ENCODE data around the gene TAF6.

Gene TAF6

DNA sequence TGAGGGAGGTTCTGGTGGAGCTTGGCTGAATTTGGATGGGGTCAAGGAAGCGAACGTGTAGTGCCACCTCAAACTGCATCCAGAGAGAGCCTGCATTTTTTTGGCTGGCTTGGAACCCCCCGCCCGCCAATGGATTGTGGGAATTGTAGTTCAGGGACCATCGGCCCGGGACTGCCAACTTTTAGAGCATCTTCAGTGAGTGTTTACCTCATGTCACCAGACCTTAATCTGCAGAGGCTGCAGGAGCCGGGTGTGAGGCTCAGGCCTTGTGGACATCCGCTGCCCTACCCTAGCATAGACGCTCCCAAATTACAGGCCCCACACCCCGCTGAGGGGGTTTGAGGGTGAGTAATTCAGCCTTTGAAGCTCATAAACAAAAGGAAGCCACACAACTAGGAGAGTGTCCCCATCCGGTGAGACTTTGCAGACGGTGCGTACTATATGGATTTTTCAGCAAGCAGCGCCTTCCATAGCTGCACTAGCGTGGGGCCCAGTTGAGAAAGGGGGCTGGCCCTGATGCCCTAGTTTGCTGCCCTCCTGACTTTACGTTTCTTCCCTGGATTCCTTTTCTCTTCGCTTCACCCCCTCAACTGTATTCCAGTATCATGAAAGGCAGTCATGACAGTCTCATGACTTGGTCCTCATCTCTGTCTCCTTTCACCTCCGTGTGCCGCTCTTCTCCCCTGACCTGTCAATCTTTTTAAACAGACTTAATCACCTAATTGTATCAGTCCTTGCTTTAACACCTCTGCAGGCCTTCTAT, 993 bp upstream of the TAF6 start:
- no peak for DNase-seq

DNA sequence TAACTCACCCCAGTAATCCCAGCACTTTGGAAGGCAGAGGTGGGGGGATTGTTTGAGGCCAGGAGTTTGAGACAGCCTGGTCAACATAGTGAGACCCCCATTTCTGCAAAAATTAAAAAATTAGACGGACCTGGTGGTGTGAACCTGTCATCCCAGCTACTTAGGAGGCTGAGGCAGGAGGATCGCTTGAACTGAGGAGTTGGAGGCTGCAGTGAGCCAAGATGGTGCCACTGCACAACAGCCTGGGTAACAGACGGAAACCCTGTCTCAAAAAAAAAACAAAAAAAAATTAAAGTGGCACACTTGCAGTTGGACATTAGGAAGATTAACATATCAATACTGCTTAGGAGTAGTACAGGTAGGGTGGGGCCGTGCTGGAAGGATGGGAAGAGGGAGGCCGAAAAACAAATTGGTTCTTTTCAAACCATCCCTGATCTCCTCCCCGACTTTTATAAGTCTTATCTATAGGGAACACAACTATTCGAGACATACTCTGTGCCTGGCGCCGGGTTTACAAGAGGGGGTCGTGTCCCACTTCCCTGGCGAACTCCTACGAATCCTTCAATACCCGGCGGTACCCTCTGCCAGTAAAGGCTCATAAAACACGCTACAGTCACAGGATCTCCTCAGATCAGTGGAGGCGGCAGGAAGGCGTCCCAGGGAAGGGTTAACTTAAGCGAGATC, 628 bp downstream of the TAF6 start:
- DNase-seq = no peak

DNA sequence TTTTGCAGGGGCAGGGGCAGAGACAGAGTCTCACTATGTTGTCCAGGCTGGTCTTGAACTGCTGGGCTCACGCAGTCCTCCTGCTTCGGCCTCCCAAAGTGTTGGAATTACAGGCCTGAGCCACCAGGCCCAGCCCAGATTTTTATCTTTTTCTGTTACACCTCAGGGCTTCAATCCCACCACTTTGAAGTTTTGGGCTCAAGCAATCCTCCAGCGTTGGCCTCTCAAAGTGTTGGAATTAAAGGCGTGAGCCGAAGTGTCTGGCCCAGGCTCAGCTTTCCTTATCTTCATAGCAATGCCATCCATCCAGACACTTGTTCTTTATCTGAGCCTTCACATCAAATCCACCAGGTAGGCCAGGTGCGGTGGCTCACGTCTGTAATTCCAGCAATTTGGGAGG, 4.1 kb downstream of the TAF6 start:
- no peak for DNase-seq

DNA sequence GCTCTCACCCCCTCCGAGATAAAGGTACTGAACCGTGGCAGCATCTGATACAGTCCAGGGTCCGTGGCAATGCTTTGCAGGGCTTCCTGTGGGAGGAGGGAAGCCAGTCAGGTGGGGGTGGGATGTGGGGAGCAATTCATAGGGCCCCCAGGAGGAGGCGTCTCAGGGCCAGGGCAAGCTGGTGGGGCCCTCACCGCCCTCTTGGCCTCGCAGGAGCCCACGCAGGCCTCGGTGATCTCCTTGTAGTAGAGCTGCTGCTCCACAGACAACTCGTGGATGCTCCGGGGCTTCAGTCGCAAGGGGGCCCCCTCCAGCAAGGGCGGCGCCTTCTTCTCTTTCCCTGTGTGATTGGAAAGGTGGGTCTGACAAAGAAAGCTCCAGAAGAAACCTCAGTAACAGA, 7.2 kb downstream of the TAF6 start:
- DNase-seq = no peak

DNA sequence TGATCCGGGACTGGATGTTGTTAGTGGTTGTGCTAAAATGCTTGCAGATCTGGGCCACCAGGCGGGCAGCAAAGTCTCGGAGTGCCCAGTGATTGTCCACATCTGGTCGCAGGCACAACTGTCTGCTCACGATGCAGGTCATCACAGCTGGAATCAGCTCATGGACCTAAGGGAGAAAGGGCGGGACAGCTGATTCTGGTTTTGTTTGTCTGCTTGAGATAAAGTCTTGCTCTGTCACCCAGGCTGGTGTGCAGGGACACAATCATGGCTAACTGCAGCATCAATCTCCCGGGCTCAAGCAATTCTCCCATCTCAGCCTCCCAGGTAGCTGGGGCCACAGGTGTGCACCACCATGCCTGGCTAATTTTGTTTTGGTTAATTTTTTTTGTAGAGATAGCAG, 8.0 kb downstream of the TAF6 start:
- no peak for DNase-seq

DNA sequence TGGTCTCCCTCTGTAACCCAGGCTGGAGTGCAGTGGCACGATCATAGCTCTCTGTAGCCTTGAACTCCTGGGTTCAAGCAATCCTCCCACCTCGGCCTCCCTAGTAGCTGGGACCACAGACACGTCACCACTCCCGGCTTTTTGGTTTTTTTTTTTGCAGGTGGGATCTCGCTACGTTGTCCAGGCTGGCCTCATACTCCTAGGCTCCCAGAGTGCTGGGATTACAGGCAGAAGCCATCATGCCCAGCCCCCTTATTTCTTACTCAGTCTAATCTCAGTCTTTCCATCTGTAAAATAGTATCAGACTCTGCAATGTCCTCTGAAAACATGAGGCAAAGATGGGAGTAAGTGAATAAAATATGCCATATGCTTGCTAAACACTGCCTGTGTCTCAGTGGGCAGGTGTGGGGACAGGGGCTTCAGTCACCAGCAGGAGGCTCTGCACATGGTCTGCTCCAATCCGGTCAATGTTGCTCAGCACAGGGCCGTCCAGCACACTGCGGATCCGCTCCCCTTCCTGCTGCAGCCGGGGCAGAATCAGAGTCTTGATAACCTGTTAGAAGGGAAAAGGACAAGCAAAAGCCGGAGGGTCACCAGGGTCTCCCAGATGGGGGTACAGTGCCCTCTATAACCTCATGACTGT, 9.5 kb downstream of the TAF6 start:
- no peak for DNase-seq

DNA sequence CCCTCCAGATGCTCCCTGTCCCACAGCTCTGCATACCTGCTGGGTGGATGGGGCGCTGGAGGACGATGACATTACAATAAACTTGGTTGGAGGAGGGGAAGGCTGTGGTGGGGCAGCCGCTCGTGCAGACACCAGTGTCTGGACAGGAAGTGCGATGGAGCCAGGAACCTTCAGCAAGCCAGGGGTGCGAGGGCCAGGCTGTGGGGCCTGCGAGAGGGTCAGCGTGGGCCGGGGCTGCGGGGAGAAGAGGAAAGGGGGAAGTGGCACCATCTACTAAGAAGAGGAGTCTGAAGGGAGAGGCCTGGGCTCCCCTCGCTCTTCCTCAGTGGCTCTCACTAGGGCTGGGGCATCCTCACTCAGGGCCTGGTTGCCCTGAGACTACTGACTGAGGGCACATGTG, 11.3 kb downstream of the TAF6 start:
- no peak for DNase-seq

DNA sequence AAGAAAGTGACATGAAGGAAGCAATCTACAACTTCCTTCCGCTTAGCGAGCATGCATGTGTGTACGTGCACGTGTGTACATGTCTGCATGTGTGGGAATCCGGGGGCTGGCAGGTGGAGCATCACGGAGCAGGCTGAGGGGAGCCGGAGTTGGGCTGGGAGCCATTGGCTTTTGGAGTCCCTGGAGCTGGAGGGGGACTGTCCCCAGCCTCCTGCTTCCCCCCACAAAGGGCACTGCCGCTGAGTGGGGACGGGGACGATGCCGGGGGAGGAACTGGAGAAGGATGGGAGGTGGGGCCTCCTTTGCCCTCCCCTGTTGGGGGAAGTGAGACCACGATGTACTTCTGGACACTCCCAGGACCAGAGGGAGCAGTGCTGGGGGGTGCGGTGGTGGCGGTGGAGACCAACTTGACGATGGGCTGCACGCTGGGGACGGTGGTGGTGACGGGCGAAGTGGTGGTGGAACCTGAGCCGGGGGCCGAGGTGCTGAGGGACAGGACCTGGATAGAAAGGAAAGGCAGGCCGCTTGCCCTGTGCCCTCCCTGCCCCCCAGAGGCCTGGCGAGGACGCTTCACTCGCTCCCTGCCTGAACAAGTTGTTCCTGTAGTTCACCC, 11.9 kb downstream of the TAF6 start:
- no peak for DNase-seq

DNA sequence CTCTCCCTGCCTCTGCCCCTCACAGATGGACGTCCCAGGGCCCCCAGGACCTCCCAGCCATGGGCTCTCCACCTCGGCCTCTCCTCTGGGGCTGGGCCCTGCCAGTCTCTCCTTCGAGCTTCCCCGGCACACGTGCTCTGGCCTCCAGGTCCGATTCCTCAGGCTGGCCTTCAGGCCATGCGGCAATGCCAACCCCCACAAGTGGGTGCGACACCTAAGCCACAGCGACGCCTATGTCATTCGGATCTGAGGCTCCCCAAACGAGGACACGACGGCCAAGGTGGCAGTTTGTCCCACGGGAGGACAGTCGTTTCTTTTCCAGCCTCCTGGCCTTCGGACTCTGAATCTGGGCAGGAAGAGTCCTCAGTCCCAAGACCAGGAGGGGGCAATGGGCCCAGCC, 12.5 kb downstream of the TAF6 start:
- DNase-seq = no peak

DNA sequence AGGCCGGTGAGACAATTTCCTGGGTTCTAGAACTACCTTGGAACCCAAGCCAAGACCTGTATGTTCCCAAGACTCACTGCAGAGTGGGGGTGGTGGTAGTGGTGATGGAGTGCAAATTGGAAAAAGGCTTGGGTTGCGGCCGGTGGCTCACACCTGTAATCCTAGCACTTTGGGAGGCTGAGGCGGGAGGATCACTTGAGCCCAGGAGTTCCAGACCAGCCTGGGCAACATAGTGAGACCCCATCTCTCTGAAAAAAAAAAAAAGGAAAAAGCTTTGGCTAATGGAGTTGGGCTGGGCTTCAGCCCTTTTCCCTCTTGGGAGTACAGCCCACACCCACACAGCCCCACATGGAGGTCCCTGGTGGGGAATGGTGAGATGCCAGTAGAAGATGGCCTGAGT, 13.6 kb downstream of the TAF6 start:
- DNase-seq = no peak

DNA sequence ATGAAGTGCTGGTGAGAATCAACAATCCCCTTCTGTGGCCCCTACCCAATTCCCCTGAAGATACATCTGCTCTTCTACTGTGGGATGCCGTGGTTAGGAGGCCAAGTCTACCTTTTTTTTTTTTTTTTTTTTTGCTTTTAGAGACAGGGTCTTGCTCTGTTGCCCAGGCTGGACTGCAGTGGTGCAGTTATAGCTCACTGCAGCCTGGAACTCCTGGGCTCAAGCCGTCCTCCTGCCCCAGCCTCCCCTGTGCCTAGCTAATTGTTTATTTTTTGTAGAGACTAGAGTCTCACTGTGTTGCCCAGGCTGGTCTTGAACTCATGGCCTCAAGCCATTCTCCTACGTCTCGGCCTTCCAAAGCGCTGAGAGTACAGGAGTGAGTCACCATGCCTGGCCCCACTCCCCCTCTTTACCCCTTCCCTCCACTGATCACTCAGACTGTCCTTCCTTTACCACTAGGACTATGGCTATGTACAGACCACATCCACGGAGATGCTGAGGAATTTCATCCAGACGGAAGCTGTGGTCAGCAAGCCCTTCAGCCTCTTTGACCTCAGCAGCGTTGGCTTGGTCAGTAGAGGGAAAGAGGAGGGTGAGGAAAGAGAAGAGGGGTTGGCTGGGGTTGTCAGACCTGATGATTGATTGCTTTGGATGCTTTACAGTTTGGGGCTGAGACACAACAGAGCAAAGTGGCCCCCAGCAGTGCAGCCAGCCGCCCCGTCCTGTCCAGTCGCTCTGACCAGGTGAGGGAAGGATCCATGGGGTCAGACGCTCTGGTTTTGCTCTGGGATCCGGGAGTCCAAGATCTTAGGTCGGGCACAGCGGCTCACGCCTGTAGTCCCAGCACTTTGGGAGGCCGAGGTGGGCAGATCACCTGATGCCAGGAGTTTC, 16.0 kb downstream of the TAF6 start:
- DNase-seq = no peak

DNA sequence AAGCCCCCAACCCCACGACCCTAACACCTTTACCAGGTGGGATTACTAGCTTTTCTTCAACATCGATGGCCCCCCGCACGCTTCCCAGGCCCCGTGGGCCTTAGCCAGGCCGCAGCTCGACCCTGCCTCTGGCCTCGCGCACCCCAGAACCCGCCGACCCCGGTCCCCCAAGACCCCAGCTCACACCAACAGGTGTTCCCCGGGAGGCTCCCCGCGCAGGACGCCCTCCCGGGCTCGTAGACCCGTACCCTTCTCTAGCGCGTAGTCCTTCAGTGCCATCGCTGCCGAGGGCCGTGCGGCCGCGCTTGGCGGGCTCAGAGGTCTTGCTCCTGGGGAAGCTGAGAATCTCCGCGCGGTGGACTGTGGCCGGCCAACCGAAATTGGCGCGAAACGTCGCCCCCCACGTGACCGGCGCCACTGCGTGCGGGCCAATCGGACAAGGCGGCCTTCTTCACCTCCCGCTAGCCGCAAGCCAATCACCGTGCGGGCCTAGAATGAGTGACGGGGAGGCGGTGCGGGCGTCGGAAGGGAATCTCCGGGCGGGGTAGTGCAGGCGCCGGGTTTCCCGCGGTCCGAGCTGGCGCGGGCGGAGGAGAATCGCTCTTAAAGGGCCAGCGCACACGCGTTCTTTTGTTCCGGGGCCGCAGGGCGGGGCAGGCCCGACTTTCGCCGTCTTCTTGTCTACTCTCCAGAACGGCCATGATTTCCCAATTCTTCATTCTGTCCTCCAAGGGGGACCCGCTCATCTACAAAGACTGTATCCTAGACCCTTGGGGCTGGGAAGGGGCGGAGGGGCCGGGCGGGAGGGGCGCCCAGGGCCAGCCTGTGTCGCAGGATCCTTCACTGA, 17.9 kb downstream of the TAF6 start, which contains the start of the genes AP4M1 and MCM7:
TSS of gene AP4M1 (plus strand) at position 628 of the 847 bp plus-strand sequence. CDS start at position 700, 72 bp downstream.
TSS of gene MCM7 (minus strand) at position 382 of the 847 bp plus-strand sequence. CDS start at position 279, 103 bp downstream.
- peak; percentile 82 for DNase-seq

DNA sequence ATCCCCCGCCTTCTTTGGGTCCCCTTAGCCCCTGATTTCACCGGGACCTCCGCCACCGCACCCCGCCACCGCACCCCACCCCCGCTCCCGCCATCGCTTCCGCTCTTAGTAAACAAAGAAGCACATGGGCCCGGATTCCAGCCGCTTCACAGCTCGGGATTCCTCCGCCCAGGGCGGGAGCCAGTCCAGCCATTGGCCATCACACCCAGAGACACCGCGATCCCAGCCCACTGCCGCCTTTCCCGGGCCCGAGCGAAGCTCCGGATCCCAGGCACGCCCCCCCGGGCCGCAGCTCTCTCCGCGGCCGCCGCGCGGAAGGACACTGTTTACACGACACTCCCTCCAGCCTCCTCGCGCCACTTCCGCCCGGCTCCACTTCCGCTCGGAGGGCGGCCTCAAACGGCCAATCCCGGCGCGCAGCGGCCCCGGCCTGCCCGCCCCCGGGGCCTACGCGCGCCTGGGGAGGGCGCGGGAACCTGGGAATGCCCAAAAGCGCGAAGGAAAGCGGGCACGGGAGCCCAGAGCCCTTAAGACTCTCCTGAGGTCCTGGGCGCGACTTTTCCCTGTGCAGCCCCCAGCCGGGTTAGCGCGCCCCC, 18.6 kb downstream of the TAF6 start:
- DNase-seq = peak; percentile 54

DNA sequence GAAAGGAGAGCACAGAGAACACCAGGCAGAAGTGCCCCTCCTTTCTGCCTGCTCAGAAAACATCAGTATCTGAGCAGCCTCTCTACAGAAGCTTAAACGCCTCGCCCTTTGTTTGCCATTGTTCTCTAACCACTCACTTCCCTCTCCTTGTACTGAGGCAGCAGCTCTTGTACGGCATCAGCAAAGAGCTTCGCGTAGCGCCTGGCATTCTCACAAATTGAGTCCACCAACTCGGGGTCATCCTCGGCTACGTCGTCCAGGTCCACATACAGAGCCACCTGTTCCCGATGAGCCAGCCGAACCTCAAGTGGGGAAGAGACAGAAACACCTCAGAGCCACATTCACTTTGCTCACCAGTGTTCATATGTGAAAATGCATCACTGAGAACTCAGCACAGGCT, 19.7 kb downstream of the TAF6 start:
- no peak for DNase-seq

DNA sequence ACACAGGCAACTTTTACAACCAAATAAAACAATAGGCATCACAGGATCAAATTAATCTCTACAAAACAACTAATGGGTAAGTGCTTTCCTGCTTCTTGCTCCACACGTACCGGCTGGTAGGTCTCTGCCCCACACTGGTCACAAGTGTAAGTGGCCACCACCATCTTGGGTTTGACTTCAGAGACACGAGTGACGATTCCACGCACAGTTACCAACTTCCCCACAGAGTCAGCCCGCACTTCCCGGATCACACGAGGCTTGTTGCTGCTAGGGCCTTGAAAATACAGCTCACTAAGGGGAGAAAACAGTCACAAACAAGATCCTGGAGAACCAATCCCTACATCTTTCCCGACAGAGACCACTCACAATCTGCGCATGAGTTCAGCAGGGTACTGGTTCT, 20.2 kb downstream of the TAF6 start:
- DNase-seq = no peak

DNA sequence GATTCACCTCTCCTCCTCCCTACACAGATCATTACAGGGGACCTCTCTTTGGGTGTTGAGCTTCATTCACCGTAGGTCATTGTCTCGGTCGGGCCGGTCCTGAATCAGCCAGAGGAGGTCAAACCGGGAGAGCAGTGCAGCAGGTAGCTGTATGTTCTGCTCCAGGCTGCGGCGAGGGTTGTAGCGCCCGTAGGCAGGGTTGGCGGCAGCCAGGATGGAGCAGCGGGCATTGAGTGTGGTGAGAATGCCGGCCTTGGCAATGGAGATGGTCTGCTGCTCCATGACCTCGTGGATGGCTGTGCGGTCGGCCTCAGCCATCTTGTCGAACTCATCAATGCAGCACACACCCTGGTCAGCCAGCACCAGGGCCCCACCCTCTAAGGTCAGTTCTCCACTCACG, 23.5 kb downstream of the TAF6 start:
- DNase-seq = no peak

DNA sequence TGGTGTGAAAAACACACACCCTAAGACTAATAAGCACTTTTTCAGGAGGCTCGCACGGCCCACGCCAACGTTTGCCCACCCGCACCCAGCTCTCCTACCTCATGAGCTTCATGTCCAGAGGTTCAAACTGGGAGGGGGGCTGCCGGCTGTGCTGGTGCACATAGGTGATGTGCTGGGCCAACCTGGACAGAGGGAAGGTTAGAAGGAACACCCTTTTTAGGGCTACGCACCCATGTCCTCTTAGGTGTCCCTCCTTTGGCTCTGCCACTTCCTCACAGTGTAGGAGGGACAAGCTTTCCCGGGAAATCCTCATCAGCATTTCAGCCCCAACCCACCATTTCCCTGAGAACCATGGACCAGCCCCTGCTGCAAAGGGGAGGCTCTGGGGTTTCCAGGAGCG, 23.9 kb downstream of the TAF6 start:
- DNase-seq = no peak

DNA sequence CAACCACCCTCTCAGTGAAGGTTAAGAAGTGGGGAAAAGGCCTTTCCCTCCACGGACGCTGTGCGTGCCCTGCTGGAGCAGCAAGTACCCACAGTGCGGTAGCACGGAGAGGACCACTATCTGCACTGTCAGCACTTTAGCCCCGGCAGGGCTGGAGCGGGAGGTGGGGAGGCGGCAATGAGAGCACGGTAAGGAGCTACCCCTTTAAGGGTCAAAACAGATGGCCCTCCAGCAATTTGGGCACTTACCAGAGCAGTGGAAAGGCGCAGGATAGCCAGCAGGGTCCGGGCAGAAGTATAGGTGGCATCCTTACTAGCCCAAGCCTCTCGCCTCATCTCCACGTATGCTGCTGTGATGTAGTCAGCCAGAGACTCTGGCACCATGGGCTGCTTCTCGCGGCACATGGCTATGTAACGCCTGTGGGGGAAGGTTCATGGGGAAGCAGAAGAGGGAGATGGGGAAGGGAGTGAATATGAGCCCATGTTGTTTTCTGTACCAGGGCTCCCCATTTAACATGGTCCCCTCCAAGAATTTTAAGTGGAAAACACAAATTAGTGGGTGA, 25.2 kb downstream of the TAF6 start:
- DNase-seq = no peak

DNA sequence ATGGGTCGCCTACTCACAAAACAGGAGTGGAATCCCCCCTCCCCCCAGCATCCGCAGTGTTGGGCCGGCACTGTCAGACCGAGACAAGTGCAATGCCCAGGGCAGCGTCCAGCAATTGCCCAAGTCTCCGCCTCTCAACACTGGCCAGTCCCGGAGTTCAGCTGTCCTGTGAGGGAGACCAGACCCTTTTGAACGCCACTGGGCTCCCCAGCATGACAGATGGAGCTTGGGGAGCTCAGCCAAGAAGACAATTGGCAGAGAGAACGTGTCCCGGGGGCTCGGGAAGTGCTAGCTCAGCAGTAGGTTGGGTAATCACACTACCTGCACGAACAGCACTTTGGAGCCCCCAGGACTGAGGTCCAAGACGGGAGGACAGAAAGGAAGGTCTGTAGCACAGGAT, 25.7 kb downstream of the TAF6 start:
- no peak for DNase-seq

DNA sequence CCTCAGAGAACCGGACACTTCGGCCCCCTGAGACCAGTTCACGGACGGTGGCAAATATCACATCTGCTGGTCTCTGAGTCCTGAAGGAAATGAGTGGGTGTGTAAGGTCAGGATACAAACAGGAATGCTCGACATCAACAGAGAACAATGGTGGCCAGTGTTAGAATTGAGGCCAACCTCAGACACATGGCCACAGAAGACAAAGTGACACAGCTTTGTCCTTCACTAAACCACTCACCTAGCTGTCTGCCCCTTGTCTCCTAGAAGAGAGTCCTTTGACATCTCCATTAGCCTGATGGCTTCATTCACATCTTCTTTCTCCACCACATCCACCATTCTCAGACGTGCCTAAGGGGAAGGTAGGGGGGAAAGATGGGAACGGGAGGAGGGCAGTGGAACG, 26.1 kb downstream of the TAF6 start:
- no peak for DNase-seq
